Heart left ventricle (tissue), 13 donors: Measurements from ENCODE around the gene MYORG.

ENCODE experiments used
- POLR2A ChIP-seq, 2 donors: fragments of 450-650 bp; IDR thresholded peaks; one replicate each; pipeline ENCODE4 v1.6.1; 2017; ENCODE audit warnings: antibody characterized with exemption in 2 of 2, mild to moderate bottlenecking in 2 of 2, moderate library complexity in 2 of 2
- TF ChIP-seq, protein P1 (sequence below), 12 donors: fragments of 200-600 bp; sonication (generic) in 4 of 12; IDR thresholded peaks; one replicate each; pipeline versions ENCODE4 v1.5.0 to v1.8.0; 2018 to 2022; ENCODE audit warnings: antibody characterized with exemption in 12 of 12, mild to moderate bottlenecking in 5 of 12
- donor health status: ischemic (EF 13 %, LVEDD 7.1; RV severe dilation, severe dysfunction).
- donor health status: DM: no; HTN: yes; CAD: no.
- donor health status: DM: no; HTN: no; CAD: no.
- donor health status: ischemic (EF 25% LVEDD 6.9; RV normal size, moderate dysfunction).
- donor health status: ischemic (EF 25% LVEDD 5.7; RV mildly dilated, moderate dysfunction).
- donor health status: ischemic (EF 35%, LVEDD 5.7; RV mildly dilated, moderate dysfunction).
- donor health status: nonischemic (EF 11% LVEDD 7.7; RV severe dilation, severe dysfunction).
- donor health status: DM: yes; HTN: yes; CAD: no.
- donor health status: PGD.
- donor health status: ischemic (EF 29% LVEDD 5.4; RV normal size, mild dysfunction).
- donor health status: nonischemic (EF 23%, LVEDD 6.1; RV moderate dilation, normal function).

DNA sequence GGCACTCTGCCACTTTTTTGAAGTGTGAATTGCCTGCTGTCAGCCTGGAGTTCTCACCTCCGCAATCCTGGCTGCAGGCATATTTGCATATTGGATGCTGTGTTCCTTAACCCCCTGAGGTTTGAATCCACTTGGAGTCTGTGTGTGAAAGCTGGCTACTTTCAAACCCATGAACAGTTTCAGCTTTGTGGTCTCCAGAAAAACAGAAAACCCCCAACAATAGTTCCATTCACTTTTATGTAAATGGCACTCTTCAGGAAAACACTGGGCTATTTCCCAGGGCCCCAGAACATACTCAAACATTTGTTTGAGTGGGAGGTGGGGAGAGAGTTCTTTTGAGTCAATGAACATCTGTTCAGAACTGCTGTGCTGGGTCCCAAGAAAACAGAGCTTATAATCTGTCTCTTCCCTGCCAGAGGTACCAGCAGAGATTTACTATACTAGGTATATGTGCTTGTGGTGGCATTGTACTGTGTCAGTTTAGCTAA is 42.3 kb downstream of the MYORG start:
- TF ChIP-seq, protein P1, sequence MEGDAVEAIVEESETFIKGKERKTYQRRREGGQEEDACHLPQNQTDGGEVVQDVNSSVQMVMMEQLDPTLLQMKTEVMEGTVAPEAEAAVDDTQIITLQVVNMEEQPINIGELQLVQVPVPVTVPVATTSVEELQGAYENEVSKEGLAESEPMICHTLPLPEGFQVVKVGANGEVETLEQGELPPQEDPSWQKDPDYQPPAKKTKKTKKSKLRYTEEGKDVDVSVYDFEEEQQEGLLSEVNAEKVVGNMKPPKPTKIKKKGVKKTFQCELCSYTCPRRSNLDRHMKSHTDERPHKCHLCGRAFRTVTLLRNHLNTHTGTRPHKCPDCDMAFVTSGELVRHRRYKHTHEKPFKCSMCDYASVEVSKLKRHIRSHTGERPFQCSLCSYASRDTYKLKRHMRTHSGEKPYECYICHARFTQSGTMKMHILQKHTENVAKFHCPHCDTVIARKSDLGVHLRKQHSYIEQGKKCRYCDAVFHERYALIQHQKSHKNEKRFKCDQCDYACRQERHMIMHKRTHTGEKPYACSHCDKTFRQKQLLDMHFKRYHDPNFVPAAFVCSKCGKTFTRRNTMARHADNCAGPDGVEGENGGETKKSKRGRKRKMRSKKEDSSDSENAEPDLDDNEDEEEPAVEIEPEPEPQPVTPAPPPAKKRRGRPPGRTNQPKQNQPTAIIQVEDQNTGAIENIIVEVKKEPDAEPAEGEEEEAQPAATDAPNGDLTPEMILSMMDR (IDR thresholded peaks at IDR 0.05), result no peak
- TF ChIP-seq POLR2A (IDR thresholded peaks at IDR 0.05), result no peak
